PC-3 (cell line): ENCODE data around the gene ETV1. TPM values are rescaled to one million over a fixed set of nuclear protein-coding genes. Genes with fewer than 3 reads are reported as not detected.

ENCODE experiments used
- ATAC-seq: fragments of 200-7000 bp; cut with Tn5 transposase; 2 replicates; pipeline ENCODE4 v1.9.1; 2020; ENCODE audit warnings: mild to moderate bottlenecking, moderate library complexity
- BruUV-seq: library from RNA; stranded (reverse); fragments of 400-500 nt; replicated peaks from 2 replicates; lab custom pipeline; 2021; lab: Mats Ljungman, UMichigan
- CTCF ChIA-PET: fragments of 300-600 bp; sonication (Branson Sonifier 250); formaldehyde crosslinking; loops from one replicate; lab custom pipeline; 2022; ENCODE audit warnings: antibody characterized with exemption; lab: Charles Lee
- POLR2A ChIA-PET: fragments of 300-600 bp; sonication (Branson Sonifier 250); formaldehyde crosslinking; loops from one replicate; lab custom pipeline; 2022; ENCODE audit warnings: antibody characterized with exemption; ENCODE audit not compliant: unreplicated experiment; lab: Charles Lee
- DNase-seq: peaks from one replicate; pipeline ENCODE4 v3.0.0-alpha.2; 2015
- H2AFZ ChIP-seq: fragments of 300-600 bp; sonication (generic); 2 replicates; pipeline ENCODE4 v1.6.0; 2016; ENCODE audit warnings: antibody characterized with exemption, low read length
- H3F3A ChIP-seq: fragments of 300-600 bp; sonication (generic); one replicate; pipeline ENCODE4 v1.6.0; 2017; ENCODE audit warnings: antibody characterized with exemption, low read length, control low read depth, mild to moderate bottlenecking; ENCODE audit not compliant: unreplicated experiment
- H3K27ac ChIP-seq: fragments of 300-600 bp; sonication (generic); 2 replicates; pipeline ENCODE4 v1.5.1; 2016; ENCODE audit warnings: mild to moderate bottlenecking, low read length
- H3K27me3 ChIP-seq: fragments of 300-600 bp; sonication (generic); 2 replicates; pipeline ENCODE4 v1.6.1; 2016; ENCODE audit warnings: low read length, mixed read lengths
- H3K36me3 ChIP-seq: fragments of 300-600 bp; sonication (generic); 2 replicates; pipeline ENCODE4 v1.6.1; 2016; ENCODE audit warnings: low read depth, mixed run types, low read length, mixed read lengths
- H3K4me1 ChIP-seq: fragments of 300-600 bp; sonication (generic); 2 replicates; pipeline ENCODE4 v1.5.1; 2016; ENCODE audit warnings: low read length; ENCODE audit not compliant: insufficient read depth
- H3K4me2 ChIP-seq: fragments of 300-600 bp; sonication (generic); 2 replicates; pipeline ENCODE4 v1.6.0; 2016; ENCODE audit warnings: low read length
- H3K4me3 ChIP-seq: fragments of 300-600 bp; sonication (generic); 2 replicates; pipeline ENCODE4 v1.5.1; 2016; ENCODE audit warnings: mild to moderate bottlenecking, low read length, mixed read lengths
- H3K79me2 ChIP-seq: fragments of 300-600 bp; sonication (generic); 2 replicates; pipeline ENCODE4 v1.6.1; 2017; ENCODE audit warnings: low read length, mixed read lengths
- H3K9ac ChIP-seq: fragments of 300-600 bp; sonication (generic); 2 replicates; pipeline ENCODE4 v1.6.0; 2016; ENCODE audit warnings: mild to moderate bottlenecking, low read length
- H3K9me2 ChIP-seq: fragments of 300-600 bp; sonication (generic); replicated peaks from 2 replicates; pipeline ENCODE4 v1.6.1; 2016; ENCODE audit warnings: mixed run types, low read length, mixed read lengths
- H3K9me3 ChIP-seq: fragments of 300-600 bp; sonication (generic); 2 replicates; pipeline ENCODE4 v1.6.1; 2016; ENCODE audit warnings: low read length, mixed read lengths
- H4K20me1 ChIP-seq: fragments of 300-600 bp; sonication (generic); 2 replicates; pipeline ENCODE4 v1.6.1; 2016; ENCODE audit warnings: low read length, mixed read lengths
- CTCF ChIP-seq: fragments of 300-600 bp; sonication (generic); conservative IDR thresholded peaks from 2 replicates; pipeline ENCODE4 v1.5.1; 2017; ENCODE audit warnings: antibody characterized with exemption, low read depth, mild to moderate bottlenecking, low read length
- EZH2 ChIP-seq: fragments of 300-600 bp; sonication (generic); IDR thresholded peaks from one replicate; pipeline ENCODE4 v1.6.1; 2017; ENCODE audit warnings: antibody characterized with exemption, mild to moderate bottlenecking, low read length; ENCODE audit not compliant: unreplicated experiment
- EZH2phosphoT487 ChIP-seq: fragments of 300-600 bp; sonication (generic); IDR thresholded peaks from 2 replicates; pipeline ENCODE4 v1.6.1; 2018; ENCODE audit warnings: mild to moderate bottlenecking, antibody characterized with exemption, low read length, borderline replicate concordance
- intact Hi-C: fragments of 100-400 bp; cut with micrococcal nuclease; formaldehyde crosslinking; loops from 2 replicates; pipeline ENCODE4 v1.9.0; 2023
- total RNA-seq: library from RNA; depleted of rRNA; stranded (reverse); fragments of >200 nt; gene quantifications from 2 replicates; pipeline ENCODE4 v1.2.3, GENCODE V29; 2014

Gene ETV1
- total RNA-seq, 1 experiment from 2014 or later, result 20.6 TPM

GRCh38 chr7:13890793-13891192, 98.7 kb downstream of the ETV1 start:
- no peak for DNase-seq
- no peak overlapping the region for H3K4me2 ChIP-seq
- POLR2A ChIA-PET, result no interaction called here
- H3K27ac ChIP-seq, result no peak overlapping the region
- H3K79me2 ChIP-seq, result no peaks in the 10 kb centered on the region
- intact Hi-C loops, result no loop called here
- H3K4me3 ChIP-seq, result no peak overlapping the region
- no peaks in the 10 kb centered on the region for H3K4me1 ChIP-seq
- H4K20me1 ChIP-seq, result no peaks in the 10 kb centered on the region
- H3K27me3 ChIP-seq, result no peaks in the 10 kb centered on the region
- no peaks in the 10 kb centered on the region for H3F3A ChIP-seq
- no peaks in the 10 kb centered on the region for H3K36me3 ChIP-seq
- BruUV-seq, result no TSS peak
- no peaks in the 10 kb centered on the region for H3K9me3 ChIP-seq
- no peak for ATAC-seq
- H2AFZ ChIP-seq, result no peak overlapping the region
- TF ChIP-seq EZH2phosphoT487, result no peak
- TF ChIP-seq CTCF, result no peak
- no peak for TF ChIP-seq EZH2
- CTCF ChIA-PET, result no interaction called here
- no peak overlapping the region for H3K9ac ChIP-seq
- H3K9me2 ChIP-seq, result no peaks in the 10 kb centered on the region

- BruUV-seq, result no TSS peak
- no peak overlapping the region for H3K4me3 ChIP-seq
- intact Hi-C loops, result no loop called here
Measured at GRCh38 chr7:13886356-13886755, 103.1 kb downstream of the ETV1 start.

More at GRCh38 chr7:13886356-13886755, 103.1 kb downstream of the ETV1 start:
- no peak overlapping the region for H3K9ac ChIP-seq
- H3K4me1 ChIP-seq, result peaks cover 4% of the 10 kb centered on the region; the same call in 1 of the 2 replicates
- H3K36me3 ChIP-seq, result no peaks in the 10 kb centered on the region
- no peak overlapping the region for H3K4me2 ChIP-seq
- no peaks in the 10 kb centered on the region for H3F3A ChIP-seq
- POLR2A ChIA-PET, result no interaction called here
- H3K9me2 ChIP-seq, result no peaks in the 10 kb centered on the region
- H3K27me3 ChIP-seq, result no peaks in the 10 kb centered on the region
- CTCF ChIA-PET, result no interaction called here
- TF ChIP-seq CTCF (no peak), EZH2 (no peak), EZH2phosphoT487 (no peak)
- no peak for DNase-seq
- H3K9me3 ChIP-seq, result no peaks in the 10 kb centered on the region
- no peak overlapping the region for H3K27ac ChIP-seq
- H2AFZ ChIP-seq, result no peak overlapping the region
- no peaks in the 10 kb centered on the region for H4K20me1 ChIP-seq
- ATAC-seq, result no peak
- no peaks in the 10 kb centered on the region for H3K79me2 ChIP-seq
